Stimulated activated CD4-positive, alpha-beta T cell treated with anti-CD3 and anti-CD28 coated beads, Interleukin-12 subunit alpha, Interleukin-12 subunit beta, amount 100 ng/mL, for 48 hours (primary cell): ENCODE data around the gene MICAL2.

Source experiments
- DNase-seq, 3 donors: peaks; one replicate each; pipeline ENCODE4 v3.0.0-alpha.2; 2020; ENCODE audit warnings: low read depth in 2 of 3, low spot score in 1 of 3

MICAL2 gene

DNA sequence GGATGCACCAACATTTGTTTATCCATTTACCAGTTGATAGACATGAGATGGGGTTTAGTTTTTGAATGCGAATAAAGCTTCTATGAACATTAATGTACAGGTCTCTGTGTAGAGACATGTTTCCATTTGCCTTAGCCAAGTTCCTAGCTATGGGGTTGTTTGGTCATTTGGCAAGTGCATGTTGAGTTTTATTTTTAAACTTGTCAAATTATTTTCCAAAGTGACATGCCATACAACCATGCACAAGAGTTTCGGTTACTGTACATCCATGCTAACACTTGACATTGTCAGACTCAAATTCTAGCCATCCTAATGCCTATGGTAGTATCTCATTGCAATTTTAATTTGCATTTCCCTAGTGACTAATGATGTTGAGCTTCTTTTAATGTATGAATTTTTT, 196.4 kb downstream of the MICAL2 start:
- DNase-seq, result no peak

DNA sequence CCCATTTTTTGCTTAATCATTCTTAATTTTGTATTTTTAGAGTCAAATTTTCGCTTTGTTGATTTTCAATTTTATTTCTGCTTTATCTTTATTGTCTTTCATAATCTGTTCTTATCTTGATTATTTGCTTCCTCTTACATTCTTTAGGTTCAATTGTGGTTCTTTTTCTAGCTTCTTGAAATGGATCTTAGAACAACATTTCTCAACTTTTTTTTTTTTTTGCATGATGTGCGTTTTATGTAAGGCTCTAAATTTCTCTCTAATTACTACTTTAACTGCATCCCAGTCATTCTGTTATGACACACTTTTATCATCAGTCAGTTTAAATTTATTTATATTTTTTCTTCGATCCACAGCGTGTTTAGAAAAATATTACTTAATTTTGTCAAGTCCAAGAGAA, 201.7 kb downstream of the MICAL2 start:
- DNase-seq, result no peak
